Measurements from ENCODE around the gene PRKAR2B.
"Not testable (repeated sequence)": the region's sequence is repeated elsewhere in the genome, so short reads cannot be mapped to it uniquely, and the experiment has no call there.

The PRKAR2B gene

GRCh38 chr7:107029061-107029763 is 15.3 kb upstream of the PRKAR2B start:
- DNase-seq: no peak

GRCh38 chr7:107029764-107030286 is 14.7 kb upstream of the PRKAR2B start:
- DNase-seq: no peak

GRCh38 chr7:107032050-107032449 is 12.5 kb upstream of the PRKAR2B start:
- no peak for DNase-seq

- DNase-seq: no peak
Measured at GRCh38 chr7:107032720-107033438, 11.6 kb upstream of the PRKAR2B start.

- DNase-seq: no peak
Measured at GRCh38 chr7:107034553-107034952, 10.0 kb upstream of the PRKAR2B start.

GRCh38 chr7:107035446-107035845 is 9.1 kb upstream of the PRKAR2B start:
- DNase-seq: no peak

GRCh38 chr7:107036535-107036934 is 8.0 kb upstream of the PRKAR2B start:
- no peak for DNase-seq

- no peak for DNase-seq
Measured at GRCh38 chr7:107037717-107038603, 6.5 kb upstream of the PRKAR2B start.

- no peak for DNase-seq
Measured at GRCh38 chr7:107039199-107039900, 5.2 kb upstream of the PRKAR2B start.

- DNase-seq: no peak
Measured at GRCh38 chr7:107041097-107041496, 3.4 kb upstream of the PRKAR2B start.

GRCh38 chr7:107041764-107042163 is 2.7 kb upstream of the PRKAR2B start:
- not testable (repeated sequence) for DNase-seq

GRCh38 chr7:107042326-107042910 is 2.1 kb upstream of the PRKAR2B start:
- DNase-seq: not testable (repeated sequence)

GRCh38 chr7:107043491-107043890 is 1.0 kb upstream of the PRKAR2B start:
- no peak for DNase-seq

- no peak for DNase-seq
Measured at GRCh38 chr7:107043921-107044346, 571 bp upstream of the PRKAR2B start.

- DNase-seq: no peak
Measured at GRCh38 chr7:107045195-107045960, 873 bp downstream of the PRKAR2B start.

- no peak for DNase-seq
Measured at GRCh38 chr7:107045980-107046379, 1.5 kb downstream of the PRKAR2B start.

GRCh38 chr7:107046491-107047259 is 2.2 kb downstream of the PRKAR2B start:
- DNase-seq: no peak

GRCh38 chr7:107047902-107048782 is 3.6 kb downstream of the PRKAR2B start:
- no peak for DNase-seq

GRCh38 chr7:107048783-107049418 is 4.4 kb downstream of the PRKAR2B start:
- DNase-seq: no peak

Measured in CD4-positive, alpha-beta T cell treated with Interleukin-17A for 1 hour (primary cell).